Measurements from ENCODE around the gene CHMP3. TPM values are rescaled to one million over a fixed set of nuclear protein-coding genes. Genes with fewer than 3 reads are reported as not detected.
A peak's percentile ranks its signal among the peaks of the same experiment; 100 is the strongest.

CHMP3 gene
- polyA plus RNA-seq, 1 of the 3 experiments (the other 2 are of a cell fraction), result 75.3 TPM

DNA sequence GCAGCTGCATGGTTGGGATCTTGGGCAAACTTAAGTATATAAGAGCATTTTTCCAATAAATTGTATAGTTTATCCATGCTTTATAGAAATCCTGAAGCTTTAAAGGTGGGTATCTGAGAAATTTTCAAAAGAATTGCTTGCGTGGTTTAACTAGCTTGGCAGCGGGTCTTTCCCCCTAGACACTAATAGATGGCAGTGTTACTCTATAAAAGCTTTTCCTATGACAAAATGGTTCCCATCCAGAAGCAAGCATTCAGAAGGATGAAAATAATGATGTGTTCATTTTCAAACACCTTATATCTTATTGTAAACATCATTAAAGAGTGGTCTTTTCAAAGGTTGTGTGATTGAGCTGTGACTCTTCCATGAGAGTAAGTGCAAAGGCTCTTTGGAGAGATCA, 76.2 kb downstream of the CHMP3 start:
- 98% methylated on average over 2 of the region's 2 CpGs for WGBS (ENCODE audit: low lambda C conversion rate)

DNA sequence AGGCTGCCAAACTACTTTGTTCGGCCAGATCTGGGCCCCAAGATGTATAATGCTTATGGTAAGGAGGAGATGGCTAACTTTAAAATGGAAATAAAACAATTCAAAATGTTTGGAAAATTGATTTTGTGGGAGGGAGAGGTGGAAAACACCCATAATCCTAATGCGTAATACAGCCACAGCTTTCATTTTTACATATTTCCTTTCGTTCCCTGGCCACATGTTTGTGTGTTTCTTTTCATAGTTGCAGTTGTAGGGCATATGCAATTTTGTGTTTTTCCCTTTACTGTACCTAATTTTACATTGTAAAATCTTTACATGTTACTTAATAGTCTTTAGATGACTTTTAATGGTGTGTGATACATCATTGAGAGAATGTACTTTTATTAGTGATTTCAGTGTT, 77.4 kb downstream of the CHMP3 start:
- no peaks in the 10 kb centered on the region for H3K4me1 ChIP-seq (ENCODE audit: control insufficient read depth in 1 of 2, insufficient read depth in 2 of 2, low read depth in 1 of 2, low read length in 1 of 2)
- H3K9me2 ChIP-seq, result no peaks in the 10 kb centered on the region
- 96% methylated on average over 3 of the region's 3 CpGs for WGBS (ENCODE audit: low lambda C conversion rate)
- H3K9me3 ChIP-seq, result no peaks in the 10 kb centered on the region
- H3K27ac ChIP-seq (ENCODE audit: low read depth in 2 of 2, low read length in 1 of 2), result no peak overlapping the region
- ChIA-PET POLR2A (no interaction called here), CTCF (interaction anchor here (1.2 kb wide), 1 partner anchor 10 kb away, joined by 3 read pairs; no protein-coding TSS in a partner anchor)
- no peaks in the 10 kb centered on the region for H3K79me2 ChIP-seq (ENCODE audit: insufficient read depth)
- no peak overlapping the region for H2AFZ ChIP-seq (ENCODE audit: low read depth)
- peaks cover 87 to 99% of the 10 kb centered on the region in 2 experiments for H3K36me3 ChIP-seq (replicated peaks in 1 of 2; ENCODE audit: control insufficient read depth in 1 of 2, insufficient read depth in 2 of 2, low read length in 1 of 2)
- no peaks in the 10 kb centered on the region for H3K27me3 ChIP-seq (ENCODE audit: insufficient read depth)
- no peak overlapping the region for H3K4me3 ChIP-seq (ENCODE audit: low read depth in 2 of 2, low read length in 1 of 2)
- H4K20me1 ChIP-seq (ENCODE audit: insufficient read depth), result no peaks in the 10 kb centered on the region
- no peak for TF ChIP-seq POLR2AphosphoS5 (IDR thresholded peaks at IDR 0.05; ENCODE audit: low read depth, low read length)
- no peak for TF ChIP-seq SMC3 (IDR thresholded peaks at IDR 0.05; ENCODE audit: low read depth, low read length)
- no peak for TF ChIP-seq RFX5 (IDR thresholded peaks at IDR 0.05; ENCODE audit: low read length)
- no peak for TF ChIP-seq YY1 (IDR thresholded peaks at IDR 0.05; ENCODE audit: low read depth)
- TF ChIP-seq TCF12 (IDR thresholded peaks at IDR 0.05), result no peak
- TF ChIP-seq, protein P1, sequence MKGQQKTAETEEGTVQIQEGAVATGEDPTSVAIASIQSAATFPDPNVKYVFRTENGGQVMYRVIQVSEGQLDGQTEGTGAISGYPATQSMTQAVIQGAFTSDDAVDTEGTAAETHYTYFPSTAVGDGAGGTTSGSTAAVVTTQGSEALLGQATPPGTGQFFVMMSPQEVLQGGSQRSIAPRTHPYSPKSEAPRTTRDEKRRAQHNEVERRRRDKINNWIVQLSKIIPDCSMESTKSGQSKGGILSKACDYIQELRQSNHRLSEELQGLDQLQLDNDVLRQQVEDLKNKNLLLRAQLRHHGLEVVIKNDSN (IDR thresholded peaks at IDR 0.05; ENCODE audit: borderline replicate concordance, low read depth), result no peak
- no peak for TF ChIP-seq NFIC (IDR thresholded peaks at IDR 0.05; ENCODE audit: borderline replicate concordance)
- no peak for TF ChIP-seq TEAD4 (IDR thresholded peaks at IDR 0.05; ENCODE audit: borderline replicate concordance, insufficient read depth)
- TF ChIP-seq RAD21 (IDR thresholded peaks at IDR 0.05; ENCODE audit: low read length), result no peak
- no peak for TF ChIP-seq NRF1 (IDR thresholded peaks at IDR 0.05; ENCODE audit: low read depth, low read length)
- no peak for TF ChIP-seq GATA2 (CRISPR knock-in tag; IDR thresholded peaks at IDR 0.05)
- no peak for TF ChIP-seq SIN3A (IDR thresholded peaks at IDR 0.05; ENCODE audit: borderline replicate concordance, low read depth, low read length)
- no peak for TF ChIP-seq TAF1 (IDR thresholded peaks at IDR 0.05; ENCODE audit: borderline replicate concordance, low read depth, low read length)
- TF ChIP-seq FOXM1 (IDR thresholded peaks at IDR 0.05; ENCODE audit: low read depth), result no peak
- TF ChIP-seq MXI1 (IDR thresholded peaks at IDR 0.05; ENCODE audit: low read depth, low read length), result no peak
- TF ChIP-seq, protein P2, sequence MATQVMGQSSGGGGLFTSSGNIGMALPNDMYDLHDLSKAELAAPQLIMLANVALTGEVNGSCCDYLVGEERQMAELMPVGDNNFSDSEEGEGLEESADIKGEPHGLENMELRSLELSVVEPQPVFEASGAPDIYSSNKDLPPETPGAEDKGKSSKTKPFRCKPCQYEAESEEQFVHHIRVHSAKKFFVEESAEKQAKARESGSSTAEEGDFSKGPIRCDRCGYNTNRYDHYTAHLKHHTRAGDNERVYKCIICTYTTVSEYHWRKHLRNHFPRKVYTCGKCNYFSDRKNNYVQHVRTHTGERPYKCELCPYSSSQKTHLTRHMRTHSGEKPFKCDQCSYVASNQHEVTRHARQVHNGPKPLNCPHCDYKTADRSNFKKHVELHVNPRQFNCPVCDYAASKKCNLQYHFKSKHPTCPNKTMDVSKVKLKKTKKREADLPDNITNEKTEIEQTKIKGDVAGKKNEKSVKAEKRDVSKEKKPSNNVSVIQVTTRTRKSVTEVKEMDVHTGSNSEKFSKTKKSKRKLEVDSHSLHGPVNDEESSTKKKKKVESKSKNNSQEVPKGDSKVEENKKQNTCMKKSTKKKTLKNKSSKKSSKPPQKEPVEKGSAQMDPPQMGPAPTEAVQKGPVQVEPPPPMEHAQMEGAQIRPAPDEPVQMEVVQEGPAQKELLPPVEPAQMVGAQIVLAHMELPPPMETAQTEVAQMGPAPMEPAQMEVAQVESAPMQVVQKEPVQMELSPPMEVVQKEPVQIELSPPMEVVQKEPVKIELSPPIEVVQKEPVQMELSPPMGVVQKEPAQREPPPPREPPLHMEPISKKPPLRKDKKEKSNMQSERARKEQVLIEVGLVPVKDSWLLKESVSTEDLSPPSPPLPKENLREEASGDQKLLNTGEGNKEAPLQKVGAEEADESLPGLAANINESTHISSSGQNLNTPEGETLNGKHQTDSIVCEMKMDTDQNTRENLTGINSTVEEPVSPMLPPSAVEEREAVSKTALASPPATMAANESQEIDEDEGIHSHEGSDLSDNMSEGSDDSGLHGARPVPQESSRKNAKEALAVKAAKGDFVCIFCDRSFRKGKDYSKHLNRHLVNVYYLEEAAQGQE (IDR thresholded peaks at IDR 0.05; ENCODE audit: low read depth, low read length), result no peak
- no peak for TF ChIP-seq ZBTB33 (IDR thresholded peaks at IDR 0.05; ENCODE audit: borderline replicate concordance, low read depth)
- peaks cover 5% of the 10 kb centered on the region for H3F3A ChIP-seq (replicated peaks; ENCODE audit: insufficient read depth)
- no peak overlapping the region for H3K9ac ChIP-seq
- no peak overlapping the region for H3K4me2 ChIP-seq
- no peak for DNase-seq

More for the DNA sequence above, 76.2 kb downstream of the CHMP3 start:
- Histone ChIP-seq H3F3A (replicated peaks; ENCODE audit: insufficient read depth) (peaks cover 10% of the 10 kb centered on the region), H3K4me2 (no peak overlapping the region), H2AFZ (ENCODE audit: low read depth) (no peak overlapping the region), H3K4me1 (ENCODE audit: control insufficient read depth in 1 of 2, insufficient read depth in 2 of 2, low read depth in 1 of 2, low read length in 1 of 2) (no peaks in the 10 kb centered on the region), H3K9me3 (no peaks in the 10 kb centered on the region), H3K27ac (ENCODE audit: low read depth in 2 of 2, low read length in 1 of 2) (no peak overlapping the region), H3K27me3 (ENCODE audit: insufficient read depth) (no peaks in the 10 kb centered on the region), H3K9me2 (no peaks in the 10 kb centered on the region), H3K36me3 (replicated peaks in 1 of 2; ENCODE audit: control insufficient read depth in 1 of 2, insufficient read depth in 2 of 2, low read length in 1 of 2) (peaks cover 85 to 99% of the 10 kb centered on the region in 2 experiments), H3K79me2 (ENCODE audit: insufficient read depth) (no peaks in the 10 kb centered on the region), H3K4me3 (ENCODE audit: low read depth in 2 of 2, low read length in 1 of 2) (no peak overlapping the region), H3K9ac (no peak overlapping the region), H4K20me1 (ENCODE audit: insufficient read depth) (no peaks in the 10 kb centered on the region)
- ChIA-PET CTCF (no interaction called here), POLR2A (no interaction called here)
- TF ChIP-seq, protein P3, sequence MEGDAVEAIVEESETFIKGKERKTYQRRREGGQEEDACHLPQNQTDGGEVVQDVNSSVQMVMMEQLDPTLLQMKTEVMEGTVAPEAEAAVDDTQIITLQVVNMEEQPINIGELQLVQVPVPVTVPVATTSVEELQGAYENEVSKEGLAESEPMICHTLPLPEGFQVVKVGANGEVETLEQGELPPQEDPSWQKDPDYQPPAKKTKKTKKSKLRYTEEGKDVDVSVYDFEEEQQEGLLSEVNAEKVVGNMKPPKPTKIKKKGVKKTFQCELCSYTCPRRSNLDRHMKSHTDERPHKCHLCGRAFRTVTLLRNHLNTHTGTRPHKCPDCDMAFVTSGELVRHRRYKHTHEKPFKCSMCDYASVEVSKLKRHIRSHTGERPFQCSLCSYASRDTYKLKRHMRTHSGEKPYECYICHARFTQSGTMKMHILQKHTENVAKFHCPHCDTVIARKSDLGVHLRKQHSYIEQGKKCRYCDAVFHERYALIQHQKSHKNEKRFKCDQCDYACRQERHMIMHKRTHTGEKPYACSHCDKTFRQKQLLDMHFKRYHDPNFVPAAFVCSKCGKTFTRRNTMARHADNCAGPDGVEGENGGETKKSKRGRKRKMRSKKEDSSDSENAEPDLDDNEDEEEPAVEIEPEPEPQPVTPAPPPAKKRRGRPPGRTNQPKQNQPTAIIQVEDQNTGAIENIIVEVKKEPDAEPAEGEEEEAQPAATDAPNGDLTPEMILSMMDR (IDR thresholded peaks at IDR 0.05), result no peak
- 0 out of 2 replicates have a peak, but pooled peaks have one; percentile 7 for TF ChIP-seq RAD21 (IDR thresholded peaks at IDR 0.05; ENCODE audit: low read length)
- DNase-seq, result no peak
